Measurements from ENCODE around the gene C3orf85. TPM values are rescaled to one million over a fixed set of nuclear protein-coding genes. Genes with fewer than 3 reads are reported as not detected.

The C3orf85 gene, protein sequence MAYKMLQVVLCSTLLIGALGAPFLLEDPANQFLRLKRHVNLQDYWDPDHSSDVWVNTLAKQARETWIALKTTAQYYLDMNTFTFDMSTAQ
- total RNA-seq (2022; extraction: Qiagen RNA extraction; ENCODE audit: low read depth), result not detected in 5 replicates

DNA sequence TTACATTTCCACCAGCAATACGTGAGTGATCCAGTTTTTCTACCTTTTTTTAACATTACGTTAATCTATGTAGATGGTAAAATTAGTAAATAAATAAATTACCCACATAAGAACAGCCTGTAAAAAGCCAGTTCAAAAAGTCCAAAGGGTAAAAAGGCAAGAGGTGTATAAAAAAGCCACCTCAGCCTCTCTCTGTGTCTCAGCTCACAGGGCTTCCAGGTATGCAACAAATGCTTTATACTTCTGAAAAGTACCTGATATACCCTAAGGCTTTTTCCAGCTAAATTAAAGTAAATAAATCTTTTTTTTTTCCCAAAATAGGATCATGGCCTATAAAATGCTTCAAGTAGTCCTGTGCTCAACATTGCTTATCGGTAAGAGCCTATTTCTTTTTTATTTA lies at the start of gene C3orf85:
C3orf85 (plus strand) TSS at position 197 of the 400 bp plus-strand sequence; CDS start at position 326, 129 bp downstream.

DNA sequence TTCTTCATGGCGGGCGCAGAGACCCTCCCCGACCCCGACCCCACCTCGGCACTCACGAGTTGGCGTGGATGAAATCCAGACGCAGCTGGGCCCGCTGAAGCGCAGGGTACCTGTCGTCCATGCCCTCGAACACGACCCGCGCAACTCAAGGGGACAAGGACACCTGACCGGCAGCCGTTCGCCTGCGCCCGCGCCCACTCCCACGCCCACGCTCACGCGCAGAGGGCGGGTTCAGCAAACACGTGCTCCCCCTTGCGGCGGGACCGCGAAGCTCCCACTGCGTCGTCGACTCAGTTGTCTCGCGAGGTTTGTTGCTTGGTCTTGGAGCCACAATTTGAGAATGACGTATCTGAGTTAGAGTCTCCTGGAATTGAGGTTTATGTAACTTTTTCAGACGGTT lies 18.6 kb upstream of the C3orf85 start, which contains the start of gene MORC1:
MORC1 (minus strand) TSS at position 196 of the 400 bp plus-strand sequence; CDS start at position 121, 75 bp downstream.

Other genes starting within 250 kb of the C3orf85 start
- gene GUCA1C, start 182.8 kb upstream of the C3orf85 start, total RNA-seq (2022; extraction: Qiagen RNA extraction; ENCODE audit: low read depth), result not detected in 5 replicates
- not detected in 5 replicates for gene MORC1, start 18.6 kb upstream of the C3orf85 start, total RNA-seq (2022; extraction: Qiagen RNA extraction; ENCODE audit: low read depth)
- not detected in 5 replicates for gene DPPA2, start 179.8 kb downstream of the C3orf85 start, total RNA-seq (2022; extraction: Qiagen RNA extraction; ENCODE audit: low read depth)
- not detected in 5 replicates for gene DPPA4, start 200.8 kb downstream of the C3orf85 start, total RNA-seq (2022; extraction: Qiagen RNA extraction; ENCODE audit: low read depth)